22Rv1 (cell line): Measurements from ENCODE around the gene LRRC23.

Experiments used
- CTCF ChIP-seq: fragments of 450-650 bp; IDR thresholded peaks from 2 replicates; pipeline ENCODE4 v1.5.1; 2017; ENCODE audit warnings: mild to moderate bottlenecking
- ZFX ChIP-seq: fragments of 450-650 bp; IDR thresholded peaks from 2 replicates; pipeline ENCODE4 v1.6.1; 2017; ENCODE audit warnings: antibody characterized with exemption, borderline replicate concordance

DNA sequence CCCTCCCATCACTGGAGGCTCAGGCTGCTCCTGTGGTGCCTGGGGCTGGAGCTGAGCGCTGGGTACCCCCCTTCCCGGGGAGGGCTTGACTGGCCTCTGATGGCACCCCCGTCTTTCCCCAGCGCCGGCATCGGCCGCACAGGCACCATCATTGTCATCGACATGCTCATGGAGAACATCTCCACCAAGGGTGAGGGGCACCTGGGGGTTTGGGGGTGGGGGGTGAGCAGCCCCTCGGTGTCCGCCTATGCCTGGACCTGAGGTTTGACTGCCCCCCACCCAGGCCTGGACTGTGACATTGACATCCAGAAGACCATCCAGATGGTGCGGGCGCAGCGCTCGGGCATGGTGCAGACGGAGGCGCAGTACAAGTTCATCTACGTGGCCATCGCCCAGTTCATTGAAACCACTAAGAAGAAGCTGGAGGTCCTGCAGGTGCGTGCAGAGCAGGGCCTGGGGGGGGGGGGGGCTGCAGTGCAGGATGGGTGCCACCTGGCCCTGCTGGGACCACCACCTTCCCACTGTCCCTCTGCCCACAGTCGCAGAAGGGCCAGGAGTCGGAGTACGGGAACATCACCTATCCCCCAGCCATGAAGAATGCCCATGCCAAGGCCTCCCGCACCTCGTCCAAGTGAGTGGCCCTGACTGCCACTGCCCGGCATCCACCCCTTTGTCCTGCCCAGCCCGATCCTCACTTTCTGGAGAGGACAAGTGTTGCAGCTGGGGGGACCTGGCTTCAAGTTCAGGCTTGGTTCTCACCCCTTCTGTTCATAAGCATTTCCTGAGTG, 55.4 kb downstream of the LRRC23 start:
- TF ChIP-seq CTCF (no peak), ZFX (no peak)
